GOT3 (cell line): Measurements from ENCODE around the gene TTLL7.
"Not testable (repeated sequence)": the region's sequence is repeated elsewhere in the genome, so short reads cannot be mapped to it uniquely, and the experiment has no call there.

Source experiments
- DNase-seq: peaks from one replicate; lab custom pipeline; 2025; ENCODE audit warnings: mixed read lengths; lab: John Stamatoyannopoulos, UW

Gene TTLL7

GRCh38 chr1:83996621-83997020, 2.3 kb downstream of the TTLL7 start:
- DNase-seq: no peak

GRCh38 chr1:83996191-83996590, 2.7 kb downstream of the TTLL7 start:
- no peak for DNase-seq

- DNase-seq: no peak
These were observed 3.3 kb downstream of the TTLL7 start for GRCh38 chr1:83995649-83996048.

- DNase-seq: no peak
These were observed 4.8 kb downstream of the TTLL7 start for GRCh38 chr1:83994111-83994510.

- DNase-seq: no peak
These were observed 8.2 kb downstream of the TTLL7 start for GRCh38 chr1:83990734-83991133.

GRCh38 chr1:83985048-83985447, 13.9 kb downstream of the TTLL7 start:
- no peak for DNase-seq

- DNase-seq: not testable (repeated sequence)
These were observed 15.0 kb downstream of the TTLL7 start for GRCh38 chr1:83983918-83984317.

GRCh38 chr1:83978056-83978455, 20.9 kb downstream of the TTLL7 start:
- DNase-seq: no peak

GRCh38 chr1:83976920-83977319, 22.0 kb downstream of the TTLL7 start:
- DNase-seq: no peak

- no peak for DNase-seq
These were observed 28.1 kb downstream of the TTLL7 start for GRCh38 chr1:83970802-83971201.

- DNase-seq: no peak
These were observed 28.8 kb downstream of the TTLL7 start for GRCh38 chr1:83970114-83970513.

GRCh38 chr1:83967336-83967735, 31.6 kb downstream of the TTLL7 start:
- no peak for DNase-seq

- DNase-seq: no peak
These were observed 34.8 kb downstream of the TTLL7 start for GRCh38 chr1:83964153-83964552.

- no peak for DNase-seq
These were observed 37.2 kb downstream of the TTLL7 start for GRCh38 chr1:83961571-83962295.

GRCh38 chr1:83960669-83961277, 38.2 kb downstream of the TTLL7 start:
- DNase-seq: no peak

GRCh38 chr1:83959824-83960498, 39.0 kb downstream of the TTLL7 start:
- no peak for DNase-seq

GRCh38 chr1:83958704-83959103, 40.2 kb downstream of the TTLL7 start:
- no peak for DNase-seq

- DNase-seq: no peak
These were observed 44.6 kb downstream of the TTLL7 start for GRCh38 chr1:83954166-83954823.

GRCh38 chr1:83950106-83950661, 48.7 kb downstream of the TTLL7 start:
- DNase-seq: no peak

- DNase-seq: no peak
These were observed 56.0 kb downstream of the TTLL7 start for GRCh38 chr1:83942914-83943313.

- no peak for DNase-seq
These were observed 64.4 kb downstream of the TTLL7 start for GRCh38 chr1:83934550-83934949.

GRCh38 chr1:83932693-83933092, 66.2 kb downstream of the TTLL7 start:
- no peak for DNase-seq
